Urinary bladder (tissue), 4 donors: ENCODE measurements around the gene ZNF184. TPM values are rescaled to one million over a fixed set of nuclear protein-coding genes. Genes with fewer than 3 reads are reported as not detected.
A peak's percentile ranks its signal among the peaks of the same experiment; 100 is the strongest.

Experiments
- DNase-seq: peaks from one replicate; pipeline ENCODE4 v3.0.0-alpha.2; 2015; ENCODE audit errors: extremely low spot score
- H3K27ac ChIP-seq: one replicate; pipeline ENCODE4 v1.5.1; 2013; ENCODE audit warnings: low read depth, mild to moderate bottlenecking, moderate library complexity
- H3K36me3 ChIP-seq: one replicate; pipeline ENCODE4 v1.6.1; 2013; ENCODE audit warnings: mild to moderate bottlenecking, moderate library complexity; ENCODE audit not compliant: insufficient read depth
- H3K4me1 ChIP-seq: one replicate; pipeline ENCODE4 v1.6.1; 2013; ENCODE audit warnings: mild to moderate bottlenecking, moderate library complexity; ENCODE audit not compliant: insufficient read depth
- H3K4me3 ChIP-seq: one replicate; pipeline ENCODE4 v1.5.1; 2013; ENCODE audit warnings: low read depth, low read length
- WGBS: extraction: QIAGEN DNeasy Blood & Tissue Kit; methylation state at CpG from one replicate; pipeline ENCODE4 v1.1.7; 2013; 5-methylcytosine and 5-hydroxymethylcytosine counted together
- polyA plus RNA-seq: library from polyadenylated mRNA; stranded (reverse); fragments of 200-250 nt; gene quantifications from one replicate; pipeline ENCODE4 v1.2.3, GENCODE V29; 2013
- total RNA-seq: library from RNA; depleted of rRNA; stranded (reverse); fragments of >200 nt; gene quantifications from one replicate; pipeline ENCODE4 v1.2.3, GENCODE V29; 2014
- donor health status: healthy with polysubstance abuse.
- donor health status: healthy.

The ZNF184 gene
- total and polyA plus RNA-seq, 2 donors, result 3.1 to 27.2 TPM

DNA sequence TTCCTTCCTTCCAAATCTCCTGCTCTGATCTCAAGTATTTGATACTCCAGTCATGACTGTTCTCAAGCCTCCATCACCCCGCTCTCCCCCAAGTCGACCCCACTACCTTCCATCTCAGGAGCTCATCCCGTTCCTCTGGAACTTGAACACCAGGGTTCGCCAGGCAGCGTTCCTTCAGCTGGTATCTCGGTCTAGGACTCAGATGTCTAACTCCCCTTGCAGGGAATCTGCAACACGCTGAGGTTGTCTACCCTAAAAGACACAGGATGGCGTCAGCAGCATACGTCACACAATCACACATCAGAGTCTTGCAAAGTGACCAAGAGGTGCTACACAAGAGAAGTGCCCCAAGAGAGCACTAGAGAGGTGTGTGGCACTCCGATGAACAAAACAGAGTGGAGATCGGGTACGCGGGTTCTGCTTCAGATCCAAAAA lies 706 bp downstream of the ZNF184 start:
- H3K4me1 ChIP-seq, result no peaks in the 10 kb centered on the region
- H3K27ac ChIP-seq, result peak overlapping the region; percentile 88
- 2% methylated on average over 13 of the region's 13 CpGs for WGBS
- peaks cover under 1% of the 10 kb centered on the region for H3K36me3 ChIP-seq
- H3K4me3 ChIP-seq, result peak overlapping the region; percentile 70
- DNase-seq, result peak; percentile 70

DNA sequence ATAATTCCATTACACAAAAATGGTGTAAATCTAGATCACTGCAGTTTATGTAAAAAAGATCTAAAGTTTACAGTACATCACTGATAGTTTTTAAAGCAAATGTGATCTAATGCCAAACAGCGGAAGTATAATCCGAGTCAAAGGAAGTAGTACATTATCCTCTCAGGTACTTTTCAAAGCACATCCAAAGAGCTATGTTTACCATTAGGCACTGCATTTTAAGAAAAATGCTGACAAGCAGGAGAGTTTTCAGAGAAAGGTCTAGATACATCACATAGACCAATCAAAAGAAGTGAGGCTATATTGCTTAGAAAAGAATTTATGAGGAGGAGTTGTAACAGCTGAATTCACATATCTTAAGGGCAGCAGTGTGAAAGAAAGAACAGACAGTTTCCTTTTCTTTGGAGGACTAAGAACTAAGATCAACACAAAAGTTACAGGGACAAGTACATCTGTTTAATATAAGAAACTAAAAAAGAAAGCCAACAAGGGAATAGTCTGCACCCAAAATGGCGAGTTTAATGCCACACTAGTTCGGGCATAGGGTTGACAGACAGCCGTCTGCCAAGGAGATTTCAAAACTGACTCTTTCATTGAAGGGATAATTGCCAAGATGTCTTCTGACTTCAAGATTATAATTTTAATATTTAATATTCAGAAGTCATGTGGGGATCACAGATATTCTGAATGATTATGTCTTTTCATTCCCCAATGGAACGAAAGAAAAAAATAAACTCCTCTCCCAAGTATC lies 1.4 kb downstream of the ZNF184 start:
- no peaks in the 10 kb centered on the region for H3K4me1 ChIP-seq
- 44% methylated on average over 6 of the region's 6 CpGs for WGBS
- peak overlapping the region; percentile 70 for H3K4me3 ChIP-seq
- peaks cover 3% of the 10 kb centered on the region for H3K36me3 ChIP-seq
- H3K27ac ChIP-seq, result no peak overlapping the region
- no peak for DNase-seq

DNA sequence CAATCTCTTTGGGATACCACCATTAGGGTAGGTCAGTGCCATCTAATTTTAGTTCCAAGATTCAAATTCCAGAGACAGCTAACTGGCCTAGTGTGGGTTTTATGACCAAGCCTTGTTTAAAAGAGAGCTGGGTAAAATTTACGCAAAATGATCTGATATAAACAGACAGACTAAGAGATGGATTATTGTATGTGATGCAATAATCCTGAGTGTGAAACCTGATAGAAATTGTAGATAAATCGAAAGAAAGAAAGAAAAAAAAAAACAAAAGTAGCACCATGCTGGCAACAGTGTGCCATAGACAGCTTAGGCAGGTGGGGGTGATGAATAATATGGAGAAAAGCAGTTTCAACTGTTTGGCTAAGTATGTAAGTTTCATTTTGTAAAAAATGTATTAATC lies 2.9 kb downstream of the ZNF184 start:
- no peak for DNase-seq
- Histone ChIP-seq H3K36me3 (peaks cover 3% of the 10 kb centered on the region), H3K4me3 (no peak overlapping the region), H3K27ac (no peak overlapping the region), H3K4me1 (no peaks in the 10 kb centered on the region)
- 77% methylated on average over 2 of the region's 2 CpGs for WGBS

DNA sequence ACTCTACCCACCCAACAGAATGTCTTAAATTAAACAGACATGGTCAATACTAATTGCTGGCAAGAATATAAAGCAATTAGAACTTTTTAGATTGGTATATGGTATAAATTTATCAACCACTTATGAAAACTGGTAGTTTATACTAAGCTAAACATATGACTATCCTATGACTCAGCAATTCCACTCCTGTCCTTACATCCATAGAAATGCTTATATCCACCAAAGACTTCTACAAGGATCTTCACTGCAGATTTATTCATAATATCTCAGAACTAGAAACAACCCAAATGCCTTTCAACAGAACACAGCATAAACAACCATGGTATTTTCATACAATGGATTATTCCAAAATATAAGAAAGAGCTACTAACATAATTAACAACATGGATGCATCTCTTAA lies 4.6 kb downstream of the ZNF184 start:
- H3K4me3 ChIP-seq, result no peak overlapping the region
- DNase-seq, result no peak
- no peak overlapping the region for H3K27ac ChIP-seq
- H3K4me1 ChIP-seq, result no peaks in the 10 kb centered on the region
- peaks cover 3% of the 10 kb centered on the region for H3K36me3 ChIP-seq

DNA sequence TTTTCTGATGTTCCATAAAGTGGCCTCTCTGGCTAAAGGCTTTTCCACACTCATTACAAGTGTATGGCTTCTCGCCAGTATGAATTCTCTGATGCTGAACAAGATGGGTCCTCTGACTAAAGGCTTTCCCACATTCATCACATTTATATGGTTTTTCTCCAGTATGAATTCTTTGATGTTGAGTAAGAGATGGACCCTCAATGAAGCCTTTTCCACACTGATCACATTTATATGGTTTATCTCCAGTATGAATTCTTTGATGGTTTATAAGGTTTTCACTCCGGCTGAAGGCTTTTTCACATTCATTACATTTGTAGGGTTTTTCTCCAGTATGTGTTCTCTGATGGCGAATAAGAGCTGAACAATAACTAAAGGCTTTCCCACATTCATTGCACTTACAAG lies 20.4 kb downstream of the ZNF184 start:
- Histone ChIP-seq H3K27ac (no peak overlapping the region), H3K4me3 (no peak overlapping the region), H3K4me1 (no peaks in the 10 kb centered on the region), H3K36me3 (peaks cover 33% of the 10 kb centered on the region)
- DNase-seq, result no peak
- over 99% methylated on average over 3 of the region's 3 CpGs for WGBS

DNA sequence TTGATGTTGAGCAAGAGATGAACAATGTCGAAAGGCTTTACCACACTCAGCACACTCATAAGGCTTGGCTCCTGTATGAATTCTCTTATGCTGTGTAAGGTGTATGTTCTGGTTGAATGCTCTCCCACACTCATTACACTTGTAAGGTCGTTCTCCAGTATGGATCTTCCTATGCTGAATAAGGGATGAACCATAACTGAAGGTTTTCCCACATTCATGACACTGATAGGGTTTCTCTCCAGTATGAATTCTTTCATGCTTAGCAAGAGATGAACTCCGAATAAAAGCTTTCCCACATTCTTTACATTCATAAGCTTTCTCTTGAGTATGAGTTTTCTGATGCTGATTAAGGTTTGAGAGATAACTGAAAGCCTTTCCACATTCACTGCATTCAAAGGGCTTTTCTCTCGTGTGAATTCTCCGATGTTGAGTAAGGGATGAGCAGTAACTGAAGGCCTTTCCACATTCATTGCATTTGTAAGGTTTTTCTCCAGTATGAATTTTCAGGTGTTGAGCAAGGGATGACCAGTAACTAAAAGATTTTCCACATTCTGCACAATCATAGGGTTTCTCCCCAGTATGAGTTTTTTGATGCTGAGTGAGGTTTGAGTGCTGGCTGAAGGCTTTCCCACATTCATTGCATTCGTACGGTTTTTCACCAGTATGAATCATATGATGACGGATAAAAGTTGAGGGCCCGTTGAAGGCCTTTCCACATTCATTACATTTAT lies 21.1 kb downstream of the ZNF184 start:
- DNase-seq, result no peak

DNA sequence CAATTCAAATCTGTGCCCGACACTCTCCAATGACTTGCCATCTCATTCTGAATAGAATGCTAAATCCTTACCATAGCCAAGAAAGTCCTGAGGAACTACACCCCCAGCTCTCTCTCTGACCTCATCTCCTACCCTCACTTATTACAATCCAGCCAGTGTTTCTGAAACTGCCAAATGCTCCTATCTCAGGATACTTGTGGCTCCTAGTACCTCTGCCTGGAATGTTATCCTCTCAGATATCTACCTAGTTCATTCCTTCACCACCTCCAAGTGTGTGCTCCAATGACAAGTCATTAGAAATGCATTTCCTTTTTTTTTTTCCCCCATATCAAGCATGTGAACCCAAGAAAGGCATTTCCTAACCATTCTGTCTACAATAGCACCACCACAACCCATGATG lies 24.4 kb downstream of the ZNF184 start:
- Histone ChIP-seq H3K4me3 (no peak overlapping the region), H3K4me1 (no peaks in the 10 kb centered on the region), H3K36me3 (peaks cover 10% of the 10 kb centered on the region), H3K27ac (no peak overlapping the region)
- WGBS, result 100% methylated on average over 1 of the region's 1 CpG
- DNase-seq, result no peak

More for the DNA sequence above, 21.1 kb downstream of the ZNF184 start:
- WGBS, result 98% methylated on average over 9 of the region's 9 CpGs
- Histone ChIP-seq H3K27ac (no peak overlapping the region), H3K36me3 (peaks cover 29% of the 10 kb centered on the region), H3K4me3 (no peak overlapping the region), H3K4me1 (no peaks in the 10 kb centered on the region)

DNA sequence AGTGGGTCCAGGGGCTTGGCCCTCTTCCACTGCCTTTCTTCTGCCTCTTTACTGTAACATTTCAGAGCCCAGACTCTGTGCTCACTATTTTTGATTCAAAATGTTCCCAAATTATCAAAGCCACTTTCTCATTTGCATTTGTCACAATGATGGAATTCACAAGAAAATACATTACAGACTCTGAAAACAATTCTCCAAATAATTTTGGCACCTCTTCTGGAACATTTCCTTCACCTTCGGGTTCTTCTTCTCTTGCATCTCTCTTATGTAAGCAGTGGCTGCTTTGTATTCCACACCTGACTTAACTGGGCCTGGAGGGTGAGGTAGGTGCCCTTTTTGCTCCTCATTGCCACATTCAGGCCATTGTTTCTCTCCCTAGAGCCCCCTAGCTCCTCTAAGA lies 30.0 kb downstream of the ZNF184 start:
- Histone ChIP-seq H3K36me3 (no peaks in the 10 kb centered on the region), H3K4me3 (no peak overlapping the region), H3K4me1 (no peaks in the 10 kb centered on the region), H3K27ac (no peak overlapping the region)
- no peak for DNase-seq
- WGBS, result 93% methylated on average over 1 of the region's 1 CpG

DNA sequence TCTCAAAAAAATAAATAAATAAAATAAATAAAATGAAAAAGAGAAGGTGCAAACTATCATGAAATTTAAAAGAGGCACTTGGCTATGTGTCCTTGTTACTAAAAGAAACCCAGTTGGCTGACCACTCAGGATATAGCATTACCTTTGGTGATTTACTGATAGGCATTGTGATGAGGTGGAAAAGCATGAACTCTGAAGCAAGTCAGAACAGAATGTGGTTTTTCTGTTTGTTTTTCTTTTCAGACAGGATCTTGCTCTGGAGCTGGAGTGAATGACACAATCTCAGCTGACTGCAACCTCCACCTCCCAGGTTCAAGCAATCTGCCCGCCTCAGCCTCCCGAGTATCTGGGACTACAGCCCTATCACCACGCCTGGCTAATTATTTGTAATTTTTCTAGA lies 31.9 kb downstream of the ZNF184 start:
- WGBS, result 90% methylated on average over 3 of the region's 3 CpGs
- H3K4me1 ChIP-seq, result no peaks in the 10 kb centered on the region
- H3K4me3 ChIP-seq, result no peak overlapping the region
- H3K36me3 ChIP-seq, result no peaks in the 10 kb centered on the region
- no peak for DNase-seq
- H3K27ac ChIP-seq, result no peak overlapping the region

DNA sequence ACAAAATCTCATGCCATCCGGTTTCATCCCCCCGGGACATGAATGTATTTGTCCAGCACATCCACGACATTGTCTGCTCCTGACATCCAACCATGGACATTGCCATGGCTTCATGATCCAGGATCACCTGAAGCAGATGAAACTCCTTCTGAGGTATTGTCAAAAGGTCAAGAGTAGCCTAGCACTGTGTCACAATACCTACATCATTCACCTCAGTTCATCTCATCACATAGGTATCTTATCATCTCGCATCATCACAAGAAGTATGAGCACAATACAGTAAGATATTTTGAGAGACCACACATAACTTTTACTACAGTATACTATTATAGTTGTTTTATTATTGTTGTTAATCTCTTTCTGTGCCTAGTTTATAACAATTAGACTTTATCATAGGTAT lies 33.5 kb downstream of the ZNF184 start:
- H3K4me1 ChIP-seq, result no peaks in the 10 kb centered on the region
- DNase-seq, result no peak
- no peak overlapping the region for H3K4me3 ChIP-seq
- H3K27ac ChIP-seq, result no peak overlapping the region
- H3K36me3 ChIP-seq, result no peaks in the 10 kb centered on the region
- 97% methylated on average over 4 of the region's 4 CpGs for WGBS

DNA sequence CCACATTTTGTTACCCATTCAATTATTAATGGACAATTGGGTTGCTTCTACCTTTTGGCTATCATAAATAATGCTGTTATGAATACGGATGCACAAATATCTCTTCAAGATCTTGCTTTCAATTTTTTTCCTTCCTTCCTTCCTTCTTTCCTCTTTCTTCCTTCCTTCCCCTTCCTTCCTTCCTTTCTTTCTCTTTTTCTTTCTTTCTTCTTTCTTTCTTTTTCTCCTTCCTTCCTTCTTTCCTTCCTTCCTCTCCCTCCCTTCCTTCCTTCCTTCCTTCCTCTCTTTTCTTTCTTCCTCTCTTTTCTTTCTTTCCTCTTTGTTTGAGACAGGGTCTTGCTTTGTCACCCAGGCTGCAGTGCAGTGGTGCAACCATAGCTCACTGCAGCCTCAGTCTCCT lies 39.2 kb downstream of the ZNF184 start:
- Histone ChIP-seq H3K36me3 (no peaks in the 10 kb centered on the region), H3K4me3 (no peak overlapping the region), H3K27ac (no peak overlapping the region), H3K4me1 (no peaks in the 10 kb centered on the region)
- DNase-seq, result no peak
- WGBS, result 85% methylated on average over 1 of the region's 1 CpG

DNA sequence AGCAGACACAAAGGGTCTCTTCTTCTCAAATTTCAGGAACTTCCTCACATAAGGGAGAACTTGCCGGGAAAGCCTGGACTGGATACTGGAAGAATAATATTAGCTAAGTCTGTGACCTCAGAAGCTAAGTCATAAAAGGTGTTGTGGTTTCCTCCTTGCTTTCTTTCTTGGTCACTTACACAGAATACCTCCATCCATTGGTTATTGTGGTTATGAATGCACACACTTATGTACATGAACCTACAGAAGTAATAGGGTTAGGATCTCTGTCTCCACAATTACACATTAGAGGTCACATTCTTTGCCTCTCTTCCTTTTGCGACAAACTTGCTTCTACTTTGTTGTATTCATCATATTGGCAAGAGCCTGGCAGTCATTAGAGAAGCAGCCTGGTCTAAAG lies 43.9 kb downstream of the ZNF184 start:
- Histone ChIP-seq H3K4me3 (no peak overlapping the region), H3K27ac (no peak overlapping the region), H3K36me3 (no peaks in the 10 kb centered on the region), H3K4me1 (no peaks in the 10 kb centered on the region)
- 82% methylated on average over 2 of the region's 2 CpGs for WGBS
- DNase-seq, result no peak

DNA sequence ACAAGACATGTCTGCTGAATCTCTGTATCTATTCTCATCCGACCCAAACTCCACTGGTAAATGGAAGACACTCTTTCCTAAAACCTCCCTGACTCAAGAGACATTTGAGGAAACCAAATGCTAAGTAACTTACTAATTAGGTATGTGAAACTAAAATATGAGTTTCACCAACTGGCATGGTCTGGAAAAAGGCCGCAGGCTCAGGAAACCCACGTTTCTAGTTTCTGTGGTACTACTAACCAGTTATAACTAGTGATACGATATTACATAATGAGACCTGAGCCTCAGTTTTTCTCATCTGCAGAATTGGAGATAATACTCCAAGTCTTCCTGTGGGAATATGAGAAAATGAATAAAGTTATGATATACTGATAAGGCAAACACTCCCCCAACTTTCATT lies 44.4 kb downstream of the ZNF184 start:
- WGBS, result 84% methylated on average over 4 of the region's 4 CpGs
- Histone ChIP-seq H3K27ac (no peak overlapping the region), H3K4me1 (no peaks in the 10 kb centered on the region), H3K36me3 (no peaks in the 10 kb centered on the region), H3K4me3 (no peak overlapping the region)
- no peak for DNase-seq

DNA sequence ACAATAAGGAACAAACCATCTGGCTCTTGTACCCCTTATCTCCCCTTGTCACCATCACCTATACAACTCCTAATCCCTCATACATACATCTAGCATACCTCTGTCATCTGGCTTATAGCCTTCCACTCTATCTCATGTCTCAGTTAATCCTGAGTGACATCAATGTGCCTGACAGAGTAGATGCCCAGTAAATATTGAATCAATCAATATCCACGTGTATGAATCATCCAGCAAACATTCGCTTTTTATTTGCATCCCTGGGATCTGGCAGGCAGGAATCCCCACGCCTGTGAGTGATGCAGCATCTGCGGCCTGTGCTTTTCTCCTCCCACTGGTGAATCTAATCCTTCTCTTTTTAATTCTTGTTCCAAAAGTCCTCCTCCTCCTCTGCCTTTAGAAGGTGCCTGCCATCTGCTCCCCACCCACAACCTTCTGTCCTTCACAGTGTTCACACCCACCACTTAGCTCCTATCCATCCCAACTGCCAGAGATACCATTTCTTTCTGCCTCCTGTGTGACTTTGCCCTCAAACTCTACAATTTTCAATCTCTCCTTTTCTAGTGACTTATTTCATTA lies 46.8 kb downstream of the ZNF184 start:
- no peaks in the 10 kb centered on the region for H3K4me1 ChIP-seq
- H3K4me3 ChIP-seq, result no peak overlapping the region
- no peaks in the 10 kb centered on the region for H3K36me3 ChIP-seq
- H3K27ac ChIP-seq, result no peak overlapping the region
- no peak for DNase-seq
- WGBS, result 78% methylated on average over 4 of the region's 4 CpGs
